Sigmoid colon (tissue), 4 donors: ENCODE results near the gene ARHGEF6.

Experiments used
- CTCF ChIP-seq, 4 experiments: fragments of 450-650 bp in 3 of 4; fragments of 200-600 bp in 1 of 4; IDR thresholded peaks; one replicate each; pipeline ENCODE4 v1.5.1; 2016 to 2019; ENCODE audit warnings: antibody characterized with exemption in 4 of 4, mild to moderate bottlenecking in 3 of 4, moderate library complexity in 2 of 4
- EP300 ChIP-seq, 4 donors: sonication (generic); formaldehyde crosslinking; IDR thresholded peaks; one replicate each; pipeline ENCODE4 v1.6.1; 2017; ENCODE audit warnings: antibody characterized with exemption in 4 of 4
- POLR2A ChIP-seq, 2 donors: fragments of 450-650 bp; IDR thresholded peaks; one replicate each; pipeline ENCODE4 v1.6.1; 2016; ENCODE audit warnings: antibody characterized with exemption in 2 of 2, mild to moderate bottlenecking in 2 of 2, moderate library complexity in 2 of 2

GRCh38 chrX:136783159-136783558 is 2.4 kb upstream of the ARHGEF6 start:
- TF ChIP-seq POLR2A (IDR thresholded peaks at IDR 0.05) (no peak), EP300 (IDR thresholded peaks at IDR 0.05) (no peak), CTCF (IDR thresholded peaks at IDR 0.05) (no peak)
